Mesenchymal stem cell (in vitro differentiated cells and primary cell): ENCODE results near the gene PAOX.
A peak's percentile ranks its signal among the peaks of the same experiment; 100 is the strongest.

Experiments
- DNase-seq: peaks from one replicate; pipeline ENCODE4 v3.0.0-alpha.2; 2013
- H2AFZ ChIP-seq: one replicate; pipeline ENCODE4 v1.6.1; 2013; ENCODE audit warnings: low read depth, mild to moderate bottlenecking, control low read depth, inconsistent platforms, low read length, moderate library complexity
- H2AK5ac ChIP-seq: 2 replicates; pipeline ENCODE4 v1.6.1; 2013; ENCODE audit warnings: low read length, moderate library complexity, mild to moderate bottlenecking, inconsistent platforms; ENCODE audit not compliant: severe bottlenecking
- H2BK120ac ChIP-seq: one replicate; pipeline ENCODE4 v1.6.1; 2013; ENCODE audit warnings: low read depth, mild to moderate bottlenecking, inconsistent platforms, low read length, moderate library complexity
- H2BK12ac ChIP-seq, 2 experiments: one replicate each; pipeline ENCODE4 v1.6.1; 2013; ENCODE audit warnings: inconsistent platforms in 2 of 2, low read length in 2 of 2, mild to moderate bottlenecking in 2 of 2, moderate library complexity in 2 of 2, control low read depth in 1 of 2
- H2BK15ac ChIP-seq: one replicate; pipeline ENCODE4 v1.6.1; 2013; ENCODE audit warnings: mild to moderate bottlenecking, low read depth, inconsistent platforms; ENCODE audit not compliant: poor library complexity, severe bottlenecking
- H2BK5ac ChIP-seq: 2 replicates; pipeline ENCODE4 v1.6.1; 2013; ENCODE audit warnings: low read depth, mild to moderate bottlenecking, low read length, control low read depth, inconsistent platforms; ENCODE audit not compliant: poor library complexity, severe bottlenecking
- H3K14ac ChIP-seq, 2 experiments: one replicate each; pipeline ENCODE4 v1.6.1; 2013; ENCODE audit warnings: inconsistent platforms in 2 of 2, low read length in 2 of 2, control low read depth in 1 of 2, mild to moderate bottlenecking in 1 of 2, moderate library complexity in 1 of 2
- H3K18ac ChIP-seq, 2 experiments: one replicate each; pipeline ENCODE4 v1.6.1; 2013; ENCODE audit warnings: inconsistent platforms in 2 of 2, low read length in 2 of 2, control low read depth in 1 of 2, low read depth in 1 of 2, mild to moderate bottlenecking in 1 of 2
- H3K23ac ChIP-seq, 2 experiments: one replicate each; pipeline ENCODE4 v1.6.1; 2013; ENCODE audit warnings: inconsistent platforms in 2 of 2, low read length in 2 of 2, mild to moderate bottlenecking in 2 of 2, moderate library complexity in 2 of 2, control low read depth in 1 of 2
- H3K27ac ChIP-seq: 2 replicates; pipeline ENCODE4 v1.5.1; 2013; ENCODE audit warnings: mild to moderate bottlenecking, moderate library complexity, low read length, control low read depth, inconsistent platforms; ENCODE audit not compliant: poor library complexity, severe bottlenecking
- H3K27me3 ChIP-seq, 2 experiments: 2 replicates each; pipeline versions ENCODE4 v1.6.1 to v1.7.0; 2013; ENCODE audit warnings: low read length in 2 of 2, mild to moderate bottlenecking in 2 of 2, moderate library complexity in 2 of 2, control low read depth in 1 of 2, inconsistent platforms in 1 of 2; ENCODE audit not compliant: control insufficient read depth in 1 of 2, insufficient read depth in 1 of 2
- H3K36me3 ChIP-seq, 2 experiments: 2 replicates each; pipeline versions ENCODE4 v1.6.1 to v1.7.0; 2013; ENCODE audit warnings: low read length in 2 of 2, control low read depth in 1 of 2, inconsistent platforms in 1 of 2, low read depth in 1 of 2, mild to moderate bottlenecking in 1 of 2; ENCODE audit not compliant: insufficient read depth in 2 of 2, control insufficient read depth in 1 of 2
- H3K4ac ChIP-seq, 2 experiments: one replicate each; pipeline ENCODE4 v1.6.1; 2013; ENCODE audit warnings: inconsistent platforms in 2 of 2, low read length in 2 of 2, mild to moderate bottlenecking in 2 of 2, moderate library complexity in 2 of 2, control low read depth in 1 of 2, low read depth in 1 of 2
- H3K4me1 ChIP-seq: 2 replicates; pipeline ENCODE4 v1.6.1; 2013; ENCODE audit warnings: low read depth, low read length, control low read depth; ENCODE audit not compliant: control insufficient read depth, insufficient read depth
- H3K4me2 ChIP-seq: 2 replicates; pipeline ENCODE4 v1.6.1; 2013; ENCODE audit warnings: low read length, mild to moderate bottlenecking, inconsistent platforms; ENCODE audit not compliant: poor library complexity, severe bottlenecking
- H3K4me3 ChIP-seq, 2 experiments: 2 replicates each; pipeline versions ENCODE4 v1.5.1 to v1.7.0; 2013; ENCODE audit warnings: low read length in 2 of 2, mild to moderate bottlenecking in 2 of 2, control low read depth in 1 of 2, low read depth in 1 of 2; ENCODE audit not compliant: insufficient read depth in 1 of 2
- H3K79me1 ChIP-seq: replicated peaks from 2 replicates; pipeline ENCODE4 v1.6.1; 2013; ENCODE audit warnings: mild to moderate bottlenecking, control low read depth, low read length, inconsistent platforms; ENCODE audit not compliant: poor library complexity, severe bottlenecking
- H3K9ac ChIP-seq: 2 replicates; pipeline ENCODE4 v1.7.0; 2013; ENCODE audit warnings: mild to moderate bottlenecking, low read length, moderate library complexity
- H3K9me3 ChIP-seq: 2 replicates; pipeline ENCODE4 v1.7.0; 2013; ENCODE audit warnings: mild to moderate bottlenecking, low read length; ENCODE audit not compliant: control insufficient read depth
- H4K8ac ChIP-seq: one replicate; pipeline ENCODE4 v1.6.1; 2013; ENCODE audit warnings: inconsistent platforms, mild to moderate bottlenecking, low read length, moderate library complexity
- H4K91ac ChIP-seq: one replicate; pipeline ENCODE4 v1.6.1; 2013; ENCODE audit warnings: mild to moderate bottlenecking, low read length, inconsistent platforms
- WGBS: methylation state at CpG from one replicate; pipeline ENCODE4 v1.1.7; 2013; ENCODE audit warnings: mixed read lengths; 5-methylcytosine and 5-hydroxymethylcytosine counted together

Gene PAOX

GRCh38 chr10:133355991-133356390 is 23.1 kb upstream of the PAOX start:
- WGBS: 92% methylated on average over 3 of the region's 3 CpGs

GRCh38 chr10:133356549-133357284 is 22.3 kb upstream of the PAOX start:
- H3K4me2 ChIP-seq: peak overlapping the region; percentile 91
- H3K9ac ChIP-seq: peak overlapping the region; percentile 22
- H2AFZ ChIP-seq: no peak overlapping the region
- no peak overlapping the region for H4K91ac ChIP-seq
- peak overlapping the region; percentile 82 to 95 for H3K18ac ChIP-seq
- H4K8ac ChIP-seq: peak overlapping the region; percentile 88
- H3K14ac ChIP-seq: peak overlapping the region in 1 of 2 experiments; percentile 95
- peak overlapping the region in 1 of 2 experiments; percentile 92 for H3K23ac ChIP-seq
- DNase-seq: no peak
- H3K4me3 ChIP-seq: peak overlapping the region; percentile 68
- peak overlapping the region in 1 of 2 experiments; percentile 10 for H2BK12ac ChIP-seq
- H2AK5ac ChIP-seq: no peak overlapping the region
- H2BK5ac ChIP-seq: no peak overlapping the region
- H3K27ac ChIP-seq: no peak overlapping the region
- no peak overlapping the region for H2BK120ac ChIP-seq
- no peak overlapping the region for H2BK15ac ChIP-seq
- H3K4ac ChIP-seq: peak overlapping the region in 1 of 2 experiments; percentile 91
- H3K4me1 ChIP-seq: peaks cover 21% of the 10 kb centered on the region
- H3K9me3 ChIP-seq: no peaks in the 10 kb centered on the region
- peaks cover 0 to 20% of the 10 kb centered on the region in 2 experiments for H3K27me3 ChIP-seq
- H3K79me1 ChIP-seq: peaks cover 16% of the 10 kb centered on the region
- peaks cover 3 to 30% of the 10 kb centered on the region in 2 experiments for H3K36me3 ChIP-seq
- WGBS: 46% methylated on average over 27 of the region's 27 CpGs

More at GRCh38 chr10:133355991-133356390, 23.1 kb upstream of the PAOX start:
- Histone ChIP-seq H2AFZ (no peak overlapping the region), H3K4ac (no peak overlapping the region), H3K79me1 (peaks cover 16% of the 10 kb centered on the region), H3K14ac (no peak overlapping the region), H4K8ac (no peak overlapping the region), H3K18ac (no peak overlapping the region), H2BK120ac (no peak overlapping the region), H3K4me3 (no peak overlapping the region), H2BK15ac (no peak overlapping the region), H2BK12ac (no peak overlapping the region), H3K9me3 (no peaks in the 10 kb centered on the region), H3K4me2 (no peak overlapping the region), H2BK5ac (no peak overlapping the region), H3K27me3 (peaks cover 0 to 27% of the 10 kb centered on the region in 2 experiments), H3K27ac (no peak overlapping the region), H4K91ac (no peak overlapping the region), H3K36me3 (peaks cover 0 to 26% of the 10 kb centered on the region in 2 experiments), H3K4me1 (peaks cover 23% of the 10 kb centered on the region), H2AK5ac (no peak overlapping the region), H3K9ac (no peak overlapping the region), H3K23ac (peak overlapping the region in 1 of 2 experiments; percentile 36)
- no peak for DNase-seq

GRCh38 chr10:133357285-133358161 is 21.5 kb upstream of the PAOX start, which contains the start of gene FUOM:
TSS of gene FUOM (minus strand) at chr10:133358019. CDS start at chr10:133358007, 12 bp downstream.
- H3K18ac ChIP-seq: peak within 1 kb of the TSS; percentile 82 to 95
- peak within 1 kb of the TSS; percentile 91 for H4K8ac ChIP-seq
- no peak within 1 kb of the TSS for H2BK5ac ChIP-seq
- peak within 1 kb of the TSS; percentile 68 for H3K4me3 ChIP-seq
- H3K36me3 ChIP-seq: peaks cover 11 to 38% of the 10 kb centered on the region in 2 experiments
- H2AK5ac ChIP-seq: no peak within 1 kb of the TSS
- H3K27ac ChIP-seq: no peak within 1 kb of the TSS
- H2AFZ ChIP-seq: peak within 1 kb of the TSS; percentile 62
- H3K79me1 ChIP-seq: peaks cover 16% of the 10 kb centered on the region
- H3K27me3 ChIP-seq: peaks cover 0 to 14% of the 10 kb centered on the region in 2 experiments
- WGBS: 2% methylated on average over 45 of the region's 83 CpGs
- peak within 1 kb of the TSS; percentile 63 to 91 for H3K4ac ChIP-seq
- peak within 1 kb of the TSS; percentile 59 for H4K91ac ChIP-seq
- peak; percentile 72 for DNase-seq
- H2BK12ac ChIP-seq: no peak within 1 kb of the TSS
- H3K9ac ChIP-seq: peak within 1 kb of the TSS; percentile 22
- H3K9me3 ChIP-seq: no peaks in the 10 kb centered on the region
- peak within 1 kb of the TSS; percentile 76 for H2BK120ac ChIP-seq
- peak within 1 kb of the TSS; percentile 91 for H3K4me2 ChIP-seq
- H3K23ac ChIP-seq: peak within 1 kb of the TSS in 1 of 2 experiments; percentile 92
- peak within 1 kb of the TSS in 1 of 2 experiments; percentile 96 for H3K14ac ChIP-seq
- H3K4me1 ChIP-seq: peaks cover 21% of the 10 kb centered on the region
- peak within 1 kb of the TSS; percentile 31 for H2BK15ac ChIP-seq
